ENCODE data around the gene ST3GAL5.
"Not testable (repeated sequence)": the region's sequence is repeated elsewhere in the genome, so short reads cannot be mapped to it uniquely, and the experiment has no call there.

The ST3GAL5 gene

DNA sequence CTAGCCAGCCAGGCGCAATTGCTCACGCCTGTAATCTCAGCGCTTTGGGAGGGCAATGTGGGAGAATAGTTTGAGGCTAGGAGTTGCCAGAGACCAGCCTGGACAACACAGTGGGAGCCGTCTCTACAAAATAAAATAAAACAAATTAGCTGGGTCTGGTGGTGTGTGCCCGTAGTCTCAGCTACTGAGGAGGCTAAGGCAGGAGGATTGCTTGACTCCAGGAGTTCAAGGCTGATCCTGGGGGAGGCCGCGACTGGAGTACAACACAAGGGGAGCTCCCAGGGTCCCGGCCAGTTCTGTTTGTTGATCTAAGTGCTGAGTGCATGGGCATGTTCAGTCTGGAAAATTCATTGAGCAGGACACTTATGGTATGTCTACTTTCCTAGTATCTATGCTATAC is 2.6 kb downstream of the ST3GAL5 start:
- DNase-seq (ENCODE audit: low spot score), result no peak
- Histone ChIP-seq H3K27ac (no peak overlapping the region), H3K4me3 (no peak overlapping the region)
- TF ChIP-seq, protein P1, sequence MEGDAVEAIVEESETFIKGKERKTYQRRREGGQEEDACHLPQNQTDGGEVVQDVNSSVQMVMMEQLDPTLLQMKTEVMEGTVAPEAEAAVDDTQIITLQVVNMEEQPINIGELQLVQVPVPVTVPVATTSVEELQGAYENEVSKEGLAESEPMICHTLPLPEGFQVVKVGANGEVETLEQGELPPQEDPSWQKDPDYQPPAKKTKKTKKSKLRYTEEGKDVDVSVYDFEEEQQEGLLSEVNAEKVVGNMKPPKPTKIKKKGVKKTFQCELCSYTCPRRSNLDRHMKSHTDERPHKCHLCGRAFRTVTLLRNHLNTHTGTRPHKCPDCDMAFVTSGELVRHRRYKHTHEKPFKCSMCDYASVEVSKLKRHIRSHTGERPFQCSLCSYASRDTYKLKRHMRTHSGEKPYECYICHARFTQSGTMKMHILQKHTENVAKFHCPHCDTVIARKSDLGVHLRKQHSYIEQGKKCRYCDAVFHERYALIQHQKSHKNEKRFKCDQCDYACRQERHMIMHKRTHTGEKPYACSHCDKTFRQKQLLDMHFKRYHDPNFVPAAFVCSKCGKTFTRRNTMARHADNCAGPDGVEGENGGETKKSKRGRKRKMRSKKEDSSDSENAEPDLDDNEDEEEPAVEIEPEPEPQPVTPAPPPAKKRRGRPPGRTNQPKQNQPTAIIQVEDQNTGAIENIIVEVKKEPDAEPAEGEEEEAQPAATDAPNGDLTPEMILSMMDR (IDR thresholded peaks at IDR 0.05), result no peak

DNA sequence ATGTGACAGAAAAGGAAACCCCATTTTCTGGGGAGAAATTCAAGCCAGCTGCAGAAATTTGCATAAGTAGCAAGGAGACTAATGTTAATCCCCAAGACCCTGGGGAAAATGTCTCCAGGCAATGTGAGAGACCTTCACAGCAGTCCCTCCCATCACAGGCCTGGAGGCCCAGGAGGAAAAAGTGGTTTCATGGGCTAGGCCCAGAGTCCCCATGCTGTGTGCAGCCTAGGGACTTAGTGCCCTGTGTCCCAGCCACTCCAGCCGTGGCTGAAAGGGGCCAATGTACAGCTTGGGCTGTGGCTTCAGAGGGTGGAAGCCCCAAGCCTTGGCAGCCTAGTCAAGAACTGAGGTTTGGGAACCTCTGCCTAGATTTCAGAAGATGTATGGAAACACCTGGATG is 7.0 kb downstream of the ST3GAL5 start:
- DNase-seq (ENCODE audit: low spot score); H3K4me3 ChIP-seq; H3K27ac ChIP-seq: not testable (repeated sequence)

DNA sequence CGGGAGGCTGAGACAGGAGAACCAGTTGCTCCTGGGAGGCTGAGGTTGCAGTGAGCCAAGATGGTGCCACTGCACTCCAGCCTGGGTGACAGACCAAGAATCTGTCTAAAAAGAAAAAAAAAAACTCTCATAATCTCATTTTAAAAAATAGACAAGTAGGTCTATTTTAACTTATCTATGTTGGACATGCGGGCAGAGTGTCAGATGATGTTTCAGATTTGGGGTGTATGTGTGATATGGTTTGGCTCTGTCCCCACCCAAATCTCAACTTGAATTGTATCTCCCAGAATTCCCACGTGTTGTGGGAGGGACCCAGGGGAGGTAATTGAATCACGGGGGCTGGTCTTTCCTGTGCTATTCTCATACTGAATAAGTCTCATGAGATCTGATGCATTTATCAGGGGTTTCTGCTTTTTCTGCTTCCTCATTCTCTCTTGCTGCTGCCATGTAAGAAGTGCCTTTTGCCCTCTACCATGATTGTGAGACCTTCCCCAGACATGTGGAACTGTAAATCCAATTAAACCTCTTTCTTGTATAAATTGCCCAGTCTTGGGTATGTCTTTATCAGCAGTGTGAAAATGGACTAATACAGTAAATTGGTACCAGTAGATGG is 8.0 kb downstream of the ST3GAL5 start:
- DNase-seq (ENCODE audit: low spot score); H3K4me3 ChIP-seq; H3K27ac ChIP-seq: not testable (repeated sequence)

DNA sequence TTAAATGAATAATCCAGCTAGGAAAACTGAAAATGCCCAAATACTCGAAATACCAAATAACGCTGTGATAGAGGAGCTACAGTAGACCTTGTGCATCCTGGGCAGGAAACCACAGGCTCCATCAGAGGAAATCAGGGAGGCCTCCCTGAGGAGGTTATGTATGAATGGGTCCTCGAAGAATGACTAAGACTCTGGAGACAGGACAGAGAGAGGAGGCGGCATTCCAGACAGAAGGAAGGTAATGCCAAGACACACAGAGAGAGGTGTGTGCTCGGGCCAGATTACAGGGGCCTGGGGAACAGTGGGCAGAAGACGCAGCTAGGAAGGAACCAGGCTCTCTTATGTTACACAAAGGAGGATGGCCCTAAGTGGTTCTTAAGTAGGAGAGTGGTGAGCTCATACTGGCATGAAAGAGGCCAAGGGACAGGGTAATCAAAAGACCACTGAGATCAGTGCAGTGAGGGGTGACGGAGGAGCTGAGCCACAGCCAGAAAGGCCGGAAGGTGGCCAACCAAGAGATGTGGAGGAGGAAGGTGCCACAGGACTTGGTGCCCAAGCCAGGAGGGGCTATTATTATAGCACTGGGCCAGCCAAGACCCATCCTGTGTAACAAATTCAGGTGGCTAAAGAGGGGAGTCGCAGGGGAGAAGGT is 9.9 kb downstream of the ST3GAL5 start:
- no peak for DNase-seq (ENCODE audit: low spot score)
- no peak overlapping the region for H3K27ac ChIP-seq
- no peak overlapping the region for H3K4me3 ChIP-seq
- TF ChIP-seq, protein P1 (IDR thresholded peaks at IDR 0.05), result no peak

DNA sequence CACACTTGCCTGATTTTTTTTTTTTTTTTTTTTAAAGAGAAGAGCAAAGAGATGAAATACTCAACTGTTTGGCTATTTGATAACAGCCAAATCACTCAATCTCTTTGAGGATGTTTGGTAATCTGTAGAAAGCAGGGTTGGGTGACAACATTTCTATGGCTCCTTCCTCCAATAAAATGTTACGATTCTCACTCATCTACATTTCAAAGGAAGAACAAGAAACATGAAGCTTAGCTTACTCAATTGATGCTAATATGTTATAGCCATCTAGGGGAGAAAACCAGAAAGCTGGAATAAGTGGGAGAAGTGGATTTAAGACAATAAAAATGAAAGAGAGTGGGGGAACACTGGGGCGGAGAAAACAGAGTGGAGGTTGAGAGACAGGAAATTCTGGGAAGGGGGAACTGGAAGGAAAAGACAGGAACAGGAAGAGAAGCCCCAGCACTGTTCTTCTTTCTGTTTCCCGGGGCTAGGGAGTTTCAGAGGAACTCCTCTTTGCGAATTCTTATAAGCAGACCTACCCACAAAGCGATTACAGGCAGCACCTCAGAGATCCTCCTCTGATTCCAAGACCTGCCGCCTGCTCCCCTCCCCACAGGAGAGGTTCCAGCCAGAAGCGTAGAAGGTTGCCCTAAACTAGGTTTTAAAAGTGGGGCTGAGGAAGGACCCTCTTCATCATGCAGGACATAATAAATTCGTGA is 13.3 kb downstream of the ST3GAL5 start:
- Histone ChIP-seq H3K4me3 (no peak overlapping the region), H3K27ac (peak overlapping the region in 1 of 2 donors; percentile 42)
- TF ChIP-seq, protein P1 (IDR thresholded peaks at IDR 0.05), result no peak
- no peak for DNase-seq (ENCODE audit: low spot score)

DNA sequence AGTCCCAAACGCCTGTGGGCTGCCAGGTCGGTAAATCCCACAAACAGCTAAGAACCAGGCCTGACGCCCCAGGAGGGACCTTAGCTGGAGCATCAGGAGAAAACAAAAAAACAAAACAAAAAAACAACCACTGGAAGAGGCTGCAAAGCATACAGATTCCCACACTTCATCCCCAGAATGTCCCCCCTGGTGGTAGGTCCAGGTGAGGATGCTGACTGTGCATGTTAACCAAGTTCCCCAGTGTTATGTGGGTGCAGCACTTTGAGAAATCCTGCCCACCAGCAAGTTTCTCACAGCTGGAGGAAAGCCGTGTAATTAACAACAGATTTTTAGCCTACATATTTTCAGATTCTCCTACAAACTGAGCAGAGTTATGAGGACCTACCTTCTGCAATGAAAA is 15.1 kb downstream of the ST3GAL5 start:
- H3K4me3 ChIP-seq, result no peak overlapping the region
- no peak overlapping the region for H3K27ac ChIP-seq
- TF ChIP-seq, protein P1 (IDR thresholded peaks at IDR 0.05), result no peak
- no peak for DNase-seq (ENCODE audit: low spot score)

DNA sequence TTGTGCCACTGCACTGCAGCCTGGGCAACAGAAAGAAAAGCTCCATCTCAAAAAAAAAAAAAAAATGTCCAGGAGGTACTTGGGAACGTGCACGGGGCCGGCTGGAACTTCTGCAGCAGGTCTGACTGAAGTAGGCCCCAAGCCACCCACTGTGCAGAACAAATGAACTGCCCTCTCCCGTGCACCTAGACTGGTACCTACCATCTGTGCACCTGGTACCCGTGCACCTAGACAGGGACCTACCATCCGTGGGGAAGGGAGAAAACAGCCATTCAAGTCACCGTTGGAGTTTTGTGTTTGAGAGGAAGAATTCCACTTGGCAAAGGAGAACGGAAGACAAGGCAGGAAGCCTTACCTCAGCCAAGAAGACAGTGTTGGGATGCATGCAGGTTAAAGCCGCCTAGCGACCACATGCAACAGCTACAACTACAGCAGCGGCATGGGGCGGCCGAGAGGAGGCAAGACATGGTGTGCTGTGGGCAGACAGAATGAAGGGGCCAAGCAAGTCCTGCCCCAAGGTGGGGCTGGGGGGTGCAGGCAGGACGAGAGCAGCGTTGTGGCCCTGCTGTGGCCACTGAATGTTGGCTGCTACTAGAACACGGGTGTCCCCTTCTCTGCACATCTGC is 16.1 kb downstream of the ST3GAL5 start:
- no peak overlapping the region for H3K27ac ChIP-seq
- H3K4me3 ChIP-seq, result no peak overlapping the region
- no peak for DNase-seq (ENCODE audit: low spot score)
- TF ChIP-seq, protein P1 (IDR thresholded peaks at IDR 0.05), result no peak

Data from coronary artery (tissue), 2 donors.